ENCODE measurements around the gene EEFSEC. TPM values are rescaled to one million over a fixed set of nuclear protein-coding genes. Genes with fewer than 3 reads are reported as not detected.

EEFSEC gene
- total and polyA plus RNA-seq, 2 of the 4 experiments (the other 2 are of a cell fraction) = 4.5 to 9.3 TPM

DNA sequence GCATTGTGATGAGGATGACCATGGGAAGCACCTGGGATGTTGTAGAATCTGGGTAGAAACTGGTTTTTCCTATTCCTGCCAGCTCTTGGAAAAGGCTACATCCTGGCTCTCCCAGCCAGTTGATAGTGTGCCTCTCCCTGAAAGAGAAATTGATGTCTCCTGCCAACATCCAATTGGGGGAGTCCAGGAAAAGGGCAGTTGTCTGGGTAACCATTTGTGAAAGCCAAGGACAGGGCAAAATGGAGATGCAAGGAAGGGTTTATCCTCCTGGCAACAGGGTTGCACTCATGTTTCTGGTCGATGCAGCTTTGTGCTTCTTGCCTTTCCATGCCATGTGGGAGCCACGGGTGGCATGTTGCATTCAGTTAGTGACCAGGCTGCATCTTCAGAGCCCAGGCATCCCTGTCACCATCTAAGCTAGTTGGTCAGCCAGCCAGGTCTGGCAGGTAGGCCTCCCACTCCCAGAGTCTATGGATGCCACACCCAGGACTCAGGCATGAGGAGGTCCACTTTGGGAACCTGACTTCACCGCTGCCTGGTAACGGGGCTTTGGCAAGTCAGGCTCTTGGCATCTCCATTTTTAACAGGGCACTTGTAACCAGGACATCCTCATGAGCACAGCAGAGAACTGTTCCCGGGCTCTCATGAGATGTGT lies 159.9 kb downstream of the EEFSEC start:
- Histone ChIP-seq H3K14ac (replicated peaks; ENCODE audit: low read depth, low read length) (no peak overlapping the region), H3K4me3 (ENCODE audit: insufficient read depth, low read depth, low read length) (no peak overlapping the region), H3K4me2 (ENCODE audit: low read depth, low read length) (no peak overlapping the region), H3K56ac (ENCODE audit: extremely low read depth, insufficient read depth, low read length) (no peak overlapping the region), H3K4me1 (ENCODE audit: control insufficient read depth, insufficient read depth, low read length) (no peaks in the 10 kb centered on the region), H4K20me1 (ENCODE audit: insufficient read depth, low read length) (no peaks in the 10 kb centered on the region), H2BK5ac (ENCODE audit: low read depth, low read length, poor library complexity, severe bottlenecking) (no peak overlapping the region), H4K5ac (ENCODE audit: low read depth, low read length) (no peak overlapping the region), H4K91ac (ENCODE audit: insufficient read depth, low read depth, low read length) (no peak overlapping the region), H2BK15ac (ENCODE audit: low read depth, low read length) (no peak overlapping the region), H2AFZ (replicated peaks; ENCODE audit: low read length, poor library complexity) (no peak overlapping the region), H3K18ac (ENCODE audit: low read depth, low read length) (no peak overlapping the region), H2BK20ac (ENCODE audit: low read depth, low read length) (no peak overlapping the region), H3K27me3 (ENCODE audit: control insufficient read depth, insufficient read depth, low read length) (no peaks in the 10 kb centered on the region), H2BK120ac (ENCODE audit: low read depth, low read length) (no peak overlapping the region), H3K23ac (ENCODE audit: low read depth, low read length) (no peak overlapping the region), H3K79me1 (ENCODE audit: low read depth in 1 of 2, low read length in 2 of 2) (no peaks in the 10 kb centered on the region), H2AK5ac (ENCODE audit: low read depth, low read length) (no peak overlapping the region), H3K9ac (ENCODE audit: low read depth, low read length) (no peak overlapping the region), H3K9me3 (ENCODE audit: control insufficient read depth, insufficient read depth, low read length) (no peaks in the 10 kb centered on the region), H3K36me3 (ENCODE audit: control insufficient read depth, insufficient read depth, low read length) (no peaks in the 10 kb centered on the region), H3K9me1 (ENCODE audit: insufficient read depth, low read length) (peaks cover 12% of the 10 kb centered on the region; the same call in 1 of the 2 replicates), H4K8ac (ENCODE audit: low read depth in 2 of 2, low read length in 2 of 2) (no peak overlapping the region), H3K27ac (ENCODE audit: insufficient read depth, low read length) (no peak overlapping the region), H2AK9ac (replicated peaks; ENCODE audit: low read depth, low read length, poor library complexity) (peak overlapping the region; percentile 45), H3K4ac (ENCODE audit: low read depth, low read length) (no peak overlapping the region)
- DNase-seq (no peak), ATAC-seq (ENCODE audit: low read depth) (no peak)
- no TSS peak for BruUV-seq (replicated peaks)
- 93% methylated on average over 2 of the region's 5 CpGs; no CpG with 5 or more reads in 1 of the 2 experiments for WGBS, 2 experiments (ENCODE audit: extremely low coverage in 2 of 2, insufficient read length in 1 of 2)
- no peak for TF ChIP-seq MAFK (IDR thresholded peaks at IDR 0.05; ENCODE audit: low read depth, low read length)
- TF ChIP-seq RFX5 (IDR thresholded peaks at IDR 0.05; ENCODE audit: low read depth, low read length) = no peak
- no peak for TF ChIP-seq RCOR1 (IDR thresholded peaks at IDR 0.05; ENCODE audit: insufficient replicate concordance, low read length)
- no peak for TF ChIP-seq CEBPB (IDR thresholded peaks at IDR 0.05; ENCODE audit: low read depth, low read length)
- TF ChIP-seq, protein P1, sequence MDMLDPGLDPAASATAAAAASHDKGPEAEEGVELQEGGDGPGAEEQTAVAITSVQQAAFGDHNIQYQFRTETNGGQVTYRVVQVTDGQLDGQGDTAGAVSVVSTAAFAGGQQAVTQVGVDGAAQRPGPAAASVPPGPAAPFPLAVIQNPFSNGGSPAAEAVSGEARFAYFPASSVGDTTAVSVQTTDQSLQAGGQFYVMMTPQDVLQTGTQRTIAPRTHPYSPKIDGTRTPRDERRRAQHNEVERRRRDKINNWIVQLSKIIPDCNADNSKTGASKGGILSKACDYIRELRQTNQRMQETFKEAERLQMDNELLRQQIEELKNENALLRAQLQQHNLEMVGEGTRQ (IDR thresholded peaks at IDR 0.05; ENCODE audit: low read depth, low read length) = no peak
- TF ChIP-seq MXI1 (IDR thresholded peaks at IDR 0.05; ENCODE audit: borderline replicate concordance, low read depth, low read length) = no peak
- TF ChIP-seq BHLHE40 (IDR thresholded peaks at IDR 0.05; ENCODE audit: low read depth, low read length) = no peak
- TF ChIP-seq FOS (IDR thresholded peaks at IDR 0.05; ENCODE audit: low read depth, low read length) = no peak
- TF ChIP-seq, protein P2, sequence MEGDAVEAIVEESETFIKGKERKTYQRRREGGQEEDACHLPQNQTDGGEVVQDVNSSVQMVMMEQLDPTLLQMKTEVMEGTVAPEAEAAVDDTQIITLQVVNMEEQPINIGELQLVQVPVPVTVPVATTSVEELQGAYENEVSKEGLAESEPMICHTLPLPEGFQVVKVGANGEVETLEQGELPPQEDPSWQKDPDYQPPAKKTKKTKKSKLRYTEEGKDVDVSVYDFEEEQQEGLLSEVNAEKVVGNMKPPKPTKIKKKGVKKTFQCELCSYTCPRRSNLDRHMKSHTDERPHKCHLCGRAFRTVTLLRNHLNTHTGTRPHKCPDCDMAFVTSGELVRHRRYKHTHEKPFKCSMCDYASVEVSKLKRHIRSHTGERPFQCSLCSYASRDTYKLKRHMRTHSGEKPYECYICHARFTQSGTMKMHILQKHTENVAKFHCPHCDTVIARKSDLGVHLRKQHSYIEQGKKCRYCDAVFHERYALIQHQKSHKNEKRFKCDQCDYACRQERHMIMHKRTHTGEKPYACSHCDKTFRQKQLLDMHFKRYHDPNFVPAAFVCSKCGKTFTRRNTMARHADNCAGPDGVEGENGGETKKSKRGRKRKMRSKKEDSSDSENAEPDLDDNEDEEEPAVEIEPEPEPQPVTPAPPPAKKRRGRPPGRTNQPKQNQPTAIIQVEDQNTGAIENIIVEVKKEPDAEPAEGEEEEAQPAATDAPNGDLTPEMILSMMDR (conservative IDR thresholded peaks at IDR 0.05; ENCODE audit: low read depth, low read length) = no peak
- dilution Hi-C loops (cut with HindIII; ENCODE audit: low sequenced_read_pairs, unreplicated experiment) (no loop called here), intact Hi-C loops (cut with micrococcal nuclease) (no loop called here), in situ Hi-C loops (cut with MboI; ENCODE audit: low sequenced_read_pairs) (no loop called here)
- ChIA-PET POLR2A (ENCODE audit: unreplicated experiment) (no interaction called here), CTCF (no interaction called here)
